ENCODE measurements around the gene ATG12. TPM values are rescaled to one million over a fixed set of nuclear protein-coding genes. Genes with fewer than 3 reads are reported as not detected.

ATG12 gene
- total and polyA plus RNA-seq, 2 experiments from 2014 or later = 52.6 to 109 TPM

DNA sequence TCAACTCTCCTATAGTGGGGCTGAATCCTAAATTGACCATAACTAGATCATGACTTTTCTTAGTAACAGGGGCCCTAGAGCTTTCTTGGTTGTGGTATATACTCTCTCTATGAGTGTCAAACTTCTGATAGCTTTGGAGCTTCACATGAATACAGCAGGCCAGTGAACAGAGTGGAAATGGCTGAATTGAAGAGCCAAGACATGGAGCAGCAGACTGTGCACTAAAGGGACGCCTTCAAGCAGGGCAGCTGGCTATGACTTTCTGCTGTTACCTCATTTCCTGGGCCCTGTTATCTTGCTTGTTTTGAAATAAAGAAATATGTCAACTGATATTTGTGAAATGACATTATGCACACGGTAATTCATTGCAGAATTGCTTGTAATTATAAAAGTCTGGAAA lies 41.3 kb downstream of the ATG12 start:
- Histone ChIP-seq H3K79me2 (replicated peaks; ENCODE audit: insufficient read depth) (no peaks in the 10 kb centered on the region), H3K36me3 (ENCODE audit: insufficient read depth) (no peaks in the 10 kb centered on the region), H3K4me1 (ENCODE audit: insufficient read depth) (no peaks in the 10 kb centered on the region), H3K9me2 (ENCODE audit: insufficient read depth) (no peaks in the 10 kb centered on the region), H3K27ac (ENCODE audit: low read depth) (no peak overlapping the region), H2AFZ (no peak overlapping the region), H4K20me1 (replicated peaks; ENCODE audit: insufficient read depth) (no peaks in the 10 kb centered on the region), H3K27me3 (ENCODE audit: insufficient read depth) (no peaks in the 10 kb centered on the region), H3K4me3 (no peak overlapping the region), H3F3A (replicated peaks; ENCODE audit: low read depth) (no peaks in the 10 kb centered on the region), H3K4me2 (no peak overlapping the region)
- TF ChIP-seq ZNF114 (CRISPR knock-in tag; IDR thresholded peaks at IDR 0.05) (no peak), CREB1 (CRISPR knock-in tag; IDR thresholded peaks at IDR 0.05; ENCODE audit: low read depth) (no peak), EZH2 (IDR thresholded peaks at IDR 0.05; ENCODE audit: low read depth, unreplicated experiment) (no peak), NANOG (IDR thresholded peaks at IDR 0.05; ENCODE audit: borderline replicate concordance) (no peak), JUNB (IDR thresholded peaks at IDR 0.05; ENCODE audit: unreplicated experiment) (no peak), EZH2phosphoT487 (IDR thresholded peaks at IDR 0.05; ENCODE audit: unreplicated experiment) (no peak), ZNF331 (CRISPR knock-in tag; IDR thresholded peaks at IDR 0.05; ENCODE audit: low read depth) (no peak), POLR2AphosphoS5 (IDR thresholded peaks at IDR 0.05; ENCODE audit: low read depth) (no peak), STAT1 (IDR thresholded peaks at IDR 0.05; ENCODE audit: unreplicated experiment) (no peak)
- TF ChIP-seq, protein P1, sequence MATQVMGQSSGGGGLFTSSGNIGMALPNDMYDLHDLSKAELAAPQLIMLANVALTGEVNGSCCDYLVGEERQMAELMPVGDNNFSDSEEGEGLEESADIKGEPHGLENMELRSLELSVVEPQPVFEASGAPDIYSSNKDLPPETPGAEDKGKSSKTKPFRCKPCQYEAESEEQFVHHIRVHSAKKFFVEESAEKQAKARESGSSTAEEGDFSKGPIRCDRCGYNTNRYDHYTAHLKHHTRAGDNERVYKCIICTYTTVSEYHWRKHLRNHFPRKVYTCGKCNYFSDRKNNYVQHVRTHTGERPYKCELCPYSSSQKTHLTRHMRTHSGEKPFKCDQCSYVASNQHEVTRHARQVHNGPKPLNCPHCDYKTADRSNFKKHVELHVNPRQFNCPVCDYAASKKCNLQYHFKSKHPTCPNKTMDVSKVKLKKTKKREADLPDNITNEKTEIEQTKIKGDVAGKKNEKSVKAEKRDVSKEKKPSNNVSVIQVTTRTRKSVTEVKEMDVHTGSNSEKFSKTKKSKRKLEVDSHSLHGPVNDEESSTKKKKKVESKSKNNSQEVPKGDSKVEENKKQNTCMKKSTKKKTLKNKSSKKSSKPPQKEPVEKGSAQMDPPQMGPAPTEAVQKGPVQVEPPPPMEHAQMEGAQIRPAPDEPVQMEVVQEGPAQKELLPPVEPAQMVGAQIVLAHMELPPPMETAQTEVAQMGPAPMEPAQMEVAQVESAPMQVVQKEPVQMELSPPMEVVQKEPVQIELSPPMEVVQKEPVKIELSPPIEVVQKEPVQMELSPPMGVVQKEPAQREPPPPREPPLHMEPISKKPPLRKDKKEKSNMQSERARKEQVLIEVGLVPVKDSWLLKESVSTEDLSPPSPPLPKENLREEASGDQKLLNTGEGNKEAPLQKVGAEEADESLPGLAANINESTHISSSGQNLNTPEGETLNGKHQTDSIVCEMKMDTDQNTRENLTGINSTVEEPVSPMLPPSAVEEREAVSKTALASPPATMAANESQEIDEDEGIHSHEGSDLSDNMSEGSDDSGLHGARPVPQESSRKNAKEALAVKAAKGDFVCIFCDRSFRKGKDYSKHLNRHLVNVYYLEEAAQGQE (IDR thresholded peaks at IDR 0.05; ENCODE audit: unreplicated experiment) = no peak
- TF ChIP-seq, protein P2, sequence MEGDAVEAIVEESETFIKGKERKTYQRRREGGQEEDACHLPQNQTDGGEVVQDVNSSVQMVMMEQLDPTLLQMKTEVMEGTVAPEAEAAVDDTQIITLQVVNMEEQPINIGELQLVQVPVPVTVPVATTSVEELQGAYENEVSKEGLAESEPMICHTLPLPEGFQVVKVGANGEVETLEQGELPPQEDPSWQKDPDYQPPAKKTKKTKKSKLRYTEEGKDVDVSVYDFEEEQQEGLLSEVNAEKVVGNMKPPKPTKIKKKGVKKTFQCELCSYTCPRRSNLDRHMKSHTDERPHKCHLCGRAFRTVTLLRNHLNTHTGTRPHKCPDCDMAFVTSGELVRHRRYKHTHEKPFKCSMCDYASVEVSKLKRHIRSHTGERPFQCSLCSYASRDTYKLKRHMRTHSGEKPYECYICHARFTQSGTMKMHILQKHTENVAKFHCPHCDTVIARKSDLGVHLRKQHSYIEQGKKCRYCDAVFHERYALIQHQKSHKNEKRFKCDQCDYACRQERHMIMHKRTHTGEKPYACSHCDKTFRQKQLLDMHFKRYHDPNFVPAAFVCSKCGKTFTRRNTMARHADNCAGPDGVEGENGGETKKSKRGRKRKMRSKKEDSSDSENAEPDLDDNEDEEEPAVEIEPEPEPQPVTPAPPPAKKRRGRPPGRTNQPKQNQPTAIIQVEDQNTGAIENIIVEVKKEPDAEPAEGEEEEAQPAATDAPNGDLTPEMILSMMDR (conservative IDR thresholded peaks at IDR 0.05; ENCODE audit: low read depth in 2 of 2) = no peak
- TF ChIP-seq, protein P3, sequence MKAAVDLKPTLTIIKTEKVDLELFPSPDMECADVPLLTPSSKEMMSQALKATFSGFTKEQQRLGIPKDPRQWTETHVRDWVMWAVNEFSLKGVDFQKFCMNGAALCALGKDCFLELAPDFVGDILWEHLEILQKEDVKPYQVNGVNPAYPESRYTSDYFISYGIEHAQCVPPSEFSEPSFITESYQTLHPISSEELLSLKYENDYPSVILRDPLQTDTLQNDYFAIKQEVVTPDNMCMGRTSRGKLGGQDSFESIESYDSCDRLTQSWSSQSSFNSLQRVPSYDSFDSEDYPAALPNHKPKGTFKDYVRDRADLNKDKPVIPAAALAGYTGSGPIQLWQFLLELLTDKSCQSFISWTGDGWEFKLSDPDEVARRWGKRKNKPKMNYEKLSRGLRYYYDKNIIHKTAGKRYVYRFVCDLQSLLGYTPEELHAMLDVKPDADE (IDR thresholded peaks at IDR 0.05) = no peak
- TF ChIP-seq, protein P4, sequence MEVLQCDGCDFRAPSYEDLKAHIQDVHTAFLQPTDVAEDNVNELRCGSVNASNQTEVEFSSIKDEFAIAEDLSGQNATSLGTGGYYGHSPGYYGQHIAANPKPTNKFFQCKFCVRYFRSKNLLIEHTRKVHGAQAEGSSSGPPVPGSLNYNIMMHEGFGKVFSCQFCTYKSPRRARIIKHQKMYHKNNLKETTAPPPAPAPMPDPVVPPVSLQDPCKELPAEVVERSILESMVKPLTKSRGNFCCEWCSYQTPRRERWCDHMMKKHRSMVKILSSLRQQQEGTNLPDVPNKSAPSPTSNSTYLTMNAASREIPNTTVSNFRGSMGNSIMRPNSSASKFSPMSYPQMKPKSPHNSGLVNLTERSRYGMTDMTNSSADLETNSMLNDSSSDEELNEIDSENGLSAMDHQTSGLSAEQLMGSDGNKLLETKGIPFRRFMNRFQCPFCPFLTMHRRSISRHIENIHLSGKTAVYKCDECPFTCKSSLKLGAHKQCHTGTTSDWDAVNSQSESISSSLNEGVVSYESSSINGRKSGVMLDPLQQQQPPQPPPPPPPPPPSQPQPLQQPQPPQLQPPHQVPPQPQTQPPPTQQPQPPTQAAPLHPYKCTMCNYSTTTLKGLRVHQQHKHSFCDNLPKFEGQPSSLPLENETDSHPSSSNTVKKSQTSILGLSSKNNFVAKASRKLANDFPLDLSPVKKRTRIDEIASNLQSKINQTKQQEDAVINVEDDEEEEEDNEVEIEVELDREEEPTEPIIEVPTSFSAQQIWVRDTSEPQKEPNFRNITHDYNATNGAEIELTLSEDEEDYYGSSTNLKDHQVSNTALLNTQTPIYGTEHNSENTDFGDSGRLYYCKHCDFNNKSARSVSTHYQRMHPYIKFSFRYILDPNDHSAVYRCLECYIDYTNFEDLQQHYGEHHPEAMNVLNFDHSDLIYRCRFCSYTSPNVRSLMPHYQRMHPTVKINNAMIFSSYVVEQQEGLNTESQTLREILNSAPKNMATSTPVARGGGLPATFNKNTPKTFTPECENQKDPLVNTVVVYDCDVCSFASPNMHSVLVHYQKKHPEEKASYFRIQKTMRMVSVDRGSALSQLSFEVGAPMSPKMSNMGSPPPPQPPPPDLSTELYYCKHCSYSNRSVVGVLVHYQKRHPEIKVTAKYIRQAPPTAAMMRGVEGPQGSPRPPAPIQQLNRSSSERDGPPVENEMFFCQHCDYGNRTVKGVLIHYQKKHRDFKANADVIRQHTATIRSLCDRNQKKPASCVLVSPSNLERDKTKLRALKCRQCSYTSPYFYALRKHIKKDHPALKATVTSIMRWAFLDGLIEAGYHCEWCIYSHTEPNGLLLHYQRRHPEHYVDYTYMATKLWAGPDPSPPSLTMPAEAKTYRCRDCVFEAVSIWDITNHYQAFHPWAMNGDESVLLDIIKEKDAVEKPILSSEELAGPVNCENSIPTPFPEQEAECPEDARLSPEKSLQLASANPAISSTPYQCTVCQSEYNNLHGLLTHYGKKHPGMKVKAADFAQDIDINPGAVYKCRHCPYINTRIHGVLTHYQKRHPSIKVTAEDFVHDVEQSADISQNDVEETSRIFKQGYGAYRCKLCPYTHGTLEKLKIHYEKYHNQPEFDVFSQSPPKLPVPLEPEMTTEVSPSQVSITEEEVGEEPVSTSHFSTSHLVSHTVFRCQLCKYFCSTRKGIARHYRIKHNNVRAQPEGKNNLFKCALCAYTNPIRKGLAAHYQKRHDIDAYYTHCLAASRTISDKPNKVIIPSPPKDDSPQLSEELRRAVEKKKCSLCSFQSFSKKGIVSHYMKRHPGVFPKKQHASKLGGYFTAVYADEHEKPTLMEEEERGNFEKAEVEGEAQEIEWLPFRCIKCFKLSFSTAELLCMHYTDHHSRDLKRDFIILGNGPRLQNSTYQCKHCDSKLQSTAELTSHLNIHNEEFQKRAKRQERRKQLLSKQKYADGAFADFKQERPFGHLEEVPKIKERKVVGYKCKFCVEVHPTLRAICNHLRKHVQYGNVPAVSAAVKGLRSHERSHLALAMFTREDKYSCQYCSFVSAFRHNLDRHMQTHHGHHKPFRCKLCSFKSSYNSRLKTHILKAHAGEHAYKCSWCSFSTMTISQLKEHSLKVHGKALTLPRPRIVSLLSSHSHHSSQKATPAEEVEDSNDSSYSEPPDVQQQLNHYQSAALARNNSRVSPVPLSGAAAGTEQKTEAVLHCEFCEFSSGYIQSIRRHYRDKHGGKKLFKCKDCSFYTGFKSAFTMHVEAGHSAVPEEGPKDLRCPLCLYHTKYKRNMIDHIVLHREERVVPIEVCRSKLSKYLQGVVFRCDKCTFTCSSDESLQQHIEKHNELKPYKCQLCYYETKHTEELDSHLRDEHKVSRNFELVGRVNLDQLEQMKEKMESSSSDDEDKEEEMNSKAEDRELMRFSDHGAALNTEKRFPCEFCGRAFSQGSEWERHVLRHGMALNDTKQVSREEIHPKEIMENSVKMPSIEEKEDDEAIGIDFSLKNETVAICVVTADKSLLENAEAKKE (CRISPR knock-in tag; IDR thresholded peaks at IDR 0.05) = no peak
- H3K4me1 Mint-ChIP-seq = no peaks in the 10 kb centered on the region
- H3K36me3 Mint-ChIP-seq (ENCODE audit: low read depth) = peaks cover 12% of the 10 kb centered on the region; the same call in 2 of the 3 replicates
- no peak overlapping the region for H3K4me3 Mint-ChIP-seq
- no peaks in the 10 kb centered on the region for H3K27me3 Mint-ChIP-seq (ENCODE audit: insufficient read depth, low read depth, poor library complexity)
- ATAC-seq = no peak
- no peaks in the 10 kb centered on the region for H3K9me3 Mint-ChIP-seq
- H3K27ac Mint-ChIP-seq = no peak overlapping the region
- no peak for DNase-seq (ENCODE audit: low spot score)

Data from GM23338 (cell line).